Middle frontal gyrus (tissue), 1 donor: ENCODE data around the gene PCNA.

Experiments used
- DNase-seq: peaks from one replicate; pipeline ENCODE4 v3.0.0-alpha.2; 2015; ENCODE audit warnings: low spot score; ENCODE audit errors: extremely low spot score

The PCNA gene

GRCh38 chr20:5143851-5144250, 24.1 kb upstream of the PCNA start:
- DNase-seq = no peak

GRCh38 chr20:5141615-5142014, 21.9 kb upstream of the PCNA start:
- peak; percentile 62 for DNase-seq

DNA sequence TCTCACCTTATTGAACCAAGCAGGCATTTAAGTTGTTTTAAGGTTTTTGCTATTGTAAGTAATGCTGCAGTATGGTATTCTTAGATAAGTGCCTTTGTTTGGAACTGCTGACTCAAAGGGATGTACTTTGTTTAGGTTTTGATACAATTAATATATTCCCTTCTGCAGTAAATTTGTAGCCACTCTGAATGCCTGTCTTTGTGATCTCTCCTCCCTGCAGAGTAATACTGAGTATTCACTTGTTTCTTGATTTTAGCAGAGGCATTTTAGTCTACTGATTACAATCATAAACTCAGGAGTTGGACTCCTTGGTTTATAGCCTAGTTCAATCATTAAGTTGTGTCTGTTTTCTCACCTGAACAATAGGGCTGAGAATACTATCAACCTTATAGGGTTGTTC, 20.4 kb upstream of the PCNA start:
- no peak for DNase-seq

DNA sequence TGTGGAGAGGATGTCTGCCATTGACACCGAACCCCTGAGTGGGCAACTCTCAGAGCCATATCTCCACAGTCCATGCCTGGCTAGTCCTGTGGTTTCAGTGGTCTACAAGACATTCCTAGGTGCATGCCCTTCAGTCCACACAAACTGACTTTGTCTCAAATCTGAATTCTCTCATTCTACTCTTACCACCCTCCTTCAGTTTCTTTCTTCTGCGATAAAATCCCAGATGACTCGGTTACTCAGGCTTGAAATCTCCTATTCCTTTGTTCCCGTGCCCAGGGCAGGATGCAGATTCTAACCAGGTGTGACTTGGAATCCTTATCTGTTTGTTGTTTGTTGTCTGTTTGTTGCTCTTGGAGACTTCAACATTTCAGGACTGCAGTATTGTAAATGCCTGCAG, 16.3 kb upstream of the PCNA start:
- DNase-seq = no peak

DNA sequence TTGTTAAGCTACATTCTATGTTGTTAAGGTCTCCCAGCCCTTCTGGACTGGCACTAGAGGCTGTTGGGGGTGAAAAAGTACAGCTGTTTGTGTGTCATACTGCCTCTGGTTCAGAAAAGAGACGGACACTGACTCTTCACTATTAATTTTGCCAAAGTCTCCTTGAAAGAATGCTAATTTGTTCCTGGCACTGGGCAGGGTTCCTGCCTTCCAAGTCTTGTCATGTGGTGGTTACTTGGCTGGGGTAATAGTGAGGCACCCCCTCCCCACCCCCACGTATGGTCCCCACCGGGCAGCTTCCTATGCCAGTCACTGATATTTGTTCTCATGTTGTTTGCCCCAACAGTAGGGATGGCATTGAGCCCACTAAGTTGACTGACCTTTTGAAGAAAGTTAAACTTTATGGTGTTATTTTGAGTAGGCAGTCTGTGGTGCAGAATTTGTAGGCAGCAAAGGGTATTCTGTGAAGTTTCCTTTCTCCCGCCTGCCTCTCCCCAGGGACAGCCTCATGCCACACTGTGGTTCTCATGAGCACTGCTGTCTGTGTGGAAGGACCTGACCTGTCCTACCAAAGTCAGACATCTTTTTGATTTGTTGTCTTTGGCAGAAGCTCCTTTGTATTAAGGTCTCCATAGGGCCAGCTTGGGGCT, 15.7 kb upstream of the PCNA start:
- peak; percentile 24 for DNase-seq

DNA sequence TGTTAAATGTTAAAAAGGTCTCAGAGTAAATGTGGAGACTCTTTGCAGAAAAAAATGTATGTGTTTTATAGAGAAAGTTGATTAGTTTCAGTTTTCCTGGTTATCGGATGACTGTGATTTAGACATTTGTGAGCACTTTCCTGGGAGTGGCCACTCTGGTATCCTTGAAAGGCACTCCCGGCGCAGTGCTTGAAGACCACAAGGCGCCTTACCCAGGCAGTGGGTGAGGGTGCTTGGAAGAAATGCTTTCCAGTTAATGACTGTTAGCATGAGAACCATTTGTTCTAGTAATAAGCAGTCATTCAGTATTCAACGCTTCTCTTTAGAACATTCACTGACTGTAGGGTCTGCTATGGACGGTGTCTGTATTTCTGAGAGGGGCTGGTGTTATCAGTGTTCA, 14.2 kb upstream of the PCNA start:
- no peak for DNase-seq

DNA sequence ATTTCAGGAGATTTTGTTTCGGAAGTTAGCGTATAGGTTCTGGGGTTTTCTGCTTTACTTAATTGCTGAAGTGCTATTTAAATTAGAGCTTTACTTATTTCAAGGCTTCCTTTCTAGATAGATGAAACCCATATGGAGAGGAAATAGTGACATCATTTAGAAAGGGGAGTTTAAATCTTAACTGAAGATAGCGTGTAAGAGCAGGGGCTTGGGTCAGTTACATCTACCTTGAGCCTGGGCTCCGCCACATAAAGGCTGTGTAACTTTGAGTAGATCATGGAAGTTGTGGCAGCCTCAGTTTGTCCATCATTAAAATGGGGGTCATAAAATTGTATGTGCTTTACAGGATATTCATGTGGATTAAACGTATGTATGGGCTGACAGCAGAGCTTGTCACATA, 11.7 kb upstream of the PCNA start:
- DNase-seq = no peak

GRCh38 chr20:5128886-5129285, 9.1 kb upstream of the PCNA start:
- no peak for DNase-seq

DNA sequence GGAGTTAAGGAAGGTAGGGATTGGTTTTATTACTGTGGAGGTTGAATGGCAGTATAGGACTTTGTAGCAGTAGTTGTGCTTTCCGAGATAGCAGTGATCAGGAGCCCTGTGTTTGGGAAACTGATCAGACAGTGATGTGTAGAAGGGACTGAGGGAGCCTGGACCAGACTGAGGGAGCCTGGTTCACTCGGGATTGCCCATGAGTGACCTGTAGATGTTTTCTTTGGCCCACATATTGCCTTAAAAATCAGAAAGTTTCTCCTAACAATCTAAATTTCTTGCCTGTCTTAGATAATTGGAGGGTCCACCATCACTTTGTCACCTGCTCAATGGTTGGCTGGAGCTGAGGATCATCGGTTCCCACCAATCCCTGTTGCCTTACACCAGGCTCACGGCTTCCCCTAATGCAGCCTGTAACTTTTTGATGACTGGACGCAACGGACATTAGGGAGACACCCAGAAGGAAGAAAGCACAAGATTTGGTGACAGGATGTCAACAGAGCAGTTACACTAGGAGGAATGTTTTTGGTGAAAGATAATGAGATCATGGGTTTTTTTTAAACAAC, 8.2 kb upstream of the PCNA start:
- no peak for DNase-seq

- DNase-seq = no peak
Measured at GRCh38 chr20:5127204-5127858, 7.6 kb upstream of the PCNA start.

DNA sequence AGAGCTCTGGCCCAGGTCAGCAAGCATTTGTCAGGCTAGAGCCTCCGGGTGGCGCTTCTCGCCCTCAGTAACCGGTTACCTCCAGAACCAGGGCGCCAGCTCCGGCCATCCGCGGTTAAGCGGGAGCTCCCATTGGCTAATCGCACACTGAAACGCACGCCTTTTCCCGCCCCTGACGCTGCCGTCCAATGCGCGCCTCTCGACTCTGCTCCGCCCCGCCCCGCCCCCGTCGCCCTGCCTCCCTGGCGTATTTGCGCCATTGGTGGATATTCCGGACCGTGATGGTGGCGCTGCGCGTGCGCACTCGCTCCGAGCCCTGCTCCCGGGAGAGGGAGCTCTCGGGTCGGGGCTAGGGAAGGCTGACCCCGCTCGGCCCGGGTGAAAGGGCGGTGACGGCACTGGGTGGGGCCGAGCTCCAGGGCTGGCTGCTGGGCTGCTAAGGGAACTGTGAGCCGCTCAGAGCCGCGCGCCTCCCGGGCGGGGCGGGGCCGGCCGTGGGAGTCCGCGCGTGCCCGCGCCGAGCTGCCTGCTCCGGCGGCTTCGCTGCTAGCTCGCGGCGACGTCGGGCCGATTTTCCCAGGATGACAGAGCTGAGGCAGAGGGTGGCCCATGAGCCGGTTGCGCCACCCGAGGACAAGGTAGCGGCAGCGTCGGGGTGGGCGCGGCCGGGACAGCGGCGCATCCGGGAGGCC, 6.9 kb upstream of the PCNA start, which contains the start of gene CDS2:
CDS2 (plus strand) TSS at position 497 of the 692 bp plus-strand sequence; CDS start at position 582, 85 bp downstream.
- DNase-seq = peak; percentile 100

DNA sequence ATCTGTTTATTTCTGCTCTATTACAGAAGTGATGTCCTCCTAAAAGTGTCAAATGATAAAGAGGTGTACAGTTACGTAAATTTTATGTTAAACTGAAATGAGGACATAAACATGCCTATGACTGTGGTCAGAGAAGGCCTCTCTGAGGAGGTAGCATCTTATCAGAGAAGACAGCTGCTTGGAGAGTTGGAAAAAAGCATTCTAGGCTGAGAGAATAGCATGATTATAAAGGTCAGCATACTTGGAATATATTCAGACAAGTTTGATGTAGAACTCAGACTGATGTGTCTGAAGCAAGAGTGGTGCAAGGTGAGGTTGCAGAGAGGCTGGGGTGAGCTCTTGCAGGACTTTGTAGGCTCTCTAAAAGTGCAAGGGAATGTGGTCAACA, 3.1 kb upstream of the PCNA start:
- no peak for DNase-seq

DNA sequence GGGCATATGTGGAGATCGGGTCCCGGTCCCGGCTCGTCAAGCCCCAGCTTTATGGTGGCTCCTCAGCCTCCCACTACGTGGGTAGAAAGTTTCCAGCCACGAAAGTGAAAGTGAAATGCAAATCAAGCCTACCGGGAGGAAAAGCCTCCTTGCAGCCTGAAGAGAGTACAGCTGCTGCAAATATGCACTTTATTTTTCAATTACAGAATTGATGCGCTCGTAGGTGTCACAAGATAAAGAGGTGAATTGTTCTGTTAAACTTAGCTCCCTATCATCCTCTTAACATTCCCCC, 373 bp upstream of the PCNA start:
- no peak for DNase-seq

- no peak for DNase-seq
Measured at GRCh38 chr20:5119143-5119434, 669 bp downstream of the PCNA start.

GRCh38 chr20:5118220-5119142, 1.3 kb downstream of the PCNA start:
- no peak for DNase-seq

DNA sequence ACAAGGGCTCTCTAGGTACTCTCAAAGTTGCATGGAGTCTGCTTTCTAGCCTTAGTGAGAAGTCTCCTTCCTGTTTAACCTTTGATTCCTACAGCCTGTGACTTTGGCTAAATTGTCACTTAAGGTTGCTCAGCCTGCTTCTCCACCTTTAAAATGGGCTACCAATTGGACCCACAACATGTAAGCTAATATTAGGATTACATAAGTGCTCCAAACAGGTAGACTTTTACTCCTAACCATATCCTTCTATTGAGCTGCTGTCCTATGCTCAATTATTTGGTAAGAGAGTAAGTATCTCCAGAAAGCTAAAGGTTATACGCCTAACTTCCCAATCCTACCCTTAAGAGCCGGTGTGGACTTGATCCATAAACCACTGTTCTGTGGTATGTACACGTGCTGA, 2.9 kb downstream of the PCNA start:
- no peak for DNase-seq

GRCh38 chr20:5114403-5114802, 5.4 kb downstream of the PCNA start:
- no peak for DNase-seq

DNA sequence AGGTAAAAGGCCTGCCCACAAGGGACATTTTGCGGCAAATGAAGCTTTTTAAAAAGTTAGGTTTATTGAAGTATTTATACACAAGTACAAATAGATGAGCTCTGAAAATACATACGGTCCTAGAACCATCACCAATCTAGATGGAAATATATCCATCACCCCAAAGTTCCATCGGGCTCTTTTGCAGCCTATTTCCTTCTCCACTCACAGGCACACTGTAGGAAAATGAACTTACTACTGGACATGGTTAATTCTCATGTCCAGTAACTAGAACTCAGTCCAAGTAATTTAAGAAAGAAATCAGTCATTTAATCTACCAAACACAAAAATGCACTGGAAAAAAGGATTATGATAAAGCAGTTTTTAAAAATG, 6.2 kb downstream of the PCNA start:
- no peak for DNase-seq

DNA sequence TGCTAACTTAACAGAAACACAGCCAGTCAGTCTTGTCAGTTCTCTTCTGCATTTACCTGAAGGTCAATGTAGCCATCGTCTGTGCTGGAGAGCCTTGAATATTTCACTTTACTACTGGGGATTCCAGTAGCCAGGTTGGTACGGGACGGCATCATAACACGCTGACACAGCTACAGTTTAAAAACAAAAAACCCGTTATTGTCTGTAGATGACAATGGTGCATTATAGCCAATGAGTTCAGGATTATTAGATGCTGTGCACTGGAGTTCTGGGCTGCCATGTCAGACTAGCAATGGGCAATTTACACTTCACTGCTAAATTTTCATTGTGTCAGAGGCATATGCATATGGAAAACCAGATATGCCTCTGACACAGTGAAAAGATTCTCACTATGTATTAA, 10.5 kb downstream of the PCNA start:
- no peak for DNase-seq

- no peak for DNase-seq
Measured at GRCh38 chr20:5104479-5104878, 15.3 kb downstream of the PCNA start.

- peak; percentile 67 for DNase-seq
Measured at GRCh38 chr20:5100684-5101347, 18.9 kb downstream of the PCNA start.
